Measurements from ENCODE around the gene PLCXD3. TPM values are rescaled to one million over a fixed set of nuclear protein-coding genes. Genes with fewer than 3 reads are reported as not detected.

PLCXD3 gene
- total and polyA plus RNA-seq, 9 of the 15 experiments (the other 6 are each of a cell fraction or from before 2014, with no cell fraction given): not detected

DNA sequence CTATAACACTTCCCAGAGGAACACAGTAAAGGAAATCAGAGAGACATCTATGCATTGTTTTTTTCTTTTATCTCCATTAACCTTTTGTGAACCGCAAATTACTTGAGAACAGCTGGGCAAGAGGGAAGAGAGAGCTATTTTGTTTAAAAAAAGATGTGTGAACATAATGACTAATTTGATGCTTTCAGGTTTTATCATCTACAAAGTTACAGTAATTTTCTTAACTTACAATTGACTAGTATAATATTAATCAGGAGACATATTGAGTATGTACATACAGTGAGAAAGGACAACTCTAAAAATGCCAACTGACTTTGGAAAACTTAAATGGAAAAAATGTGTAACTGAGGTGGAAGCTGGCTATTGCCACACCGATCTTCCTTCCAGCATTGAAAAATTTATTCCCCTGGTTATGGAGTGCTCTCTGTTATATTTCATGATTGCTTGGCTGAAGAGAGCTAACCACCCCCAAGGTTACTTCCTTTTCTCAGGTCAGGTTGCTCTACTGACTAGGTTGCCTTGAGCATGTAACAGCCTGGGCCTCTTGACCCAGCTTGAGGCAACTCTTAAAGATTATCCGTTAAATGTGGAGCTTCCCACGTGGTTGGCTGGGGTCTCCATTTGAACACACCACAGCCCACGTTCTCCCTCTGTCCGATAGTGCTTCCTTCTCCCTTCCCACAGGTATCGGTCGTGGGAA is 234.4 kb downstream of the PLCXD3 start:
- CTCF ChIA-PET (ENCODE audit: low intra/inter-chr PET ratio): no interaction called here
- 1% methylated on average over 8 of the region's 8 CpGs for WGBS (ENCODE audit: insufficient coverage, low coverage, missing lambda C conversion rate)
- H3K36me3 ChIP-seq (ENCODE audit: control insufficient read depth, insufficient read depth, low read length): no peaks in the 10 kb centered on the region
- no TSS peak for BruUV-seq (replicated peaks)
- no peak for ATAC-seq
- H3K4me3 ChIP-seq: no peak overlapping the region
- no peak overlapping the region for H3K4me2 ChIP-seq (ENCODE audit: insufficient read depth, low read length)
- POLR2A ChIA-PET: no interaction called here
- no peaks in the 10 kb centered on the region for H3K9me1 ChIP-seq (ENCODE audit: control insufficient read depth, insufficient read depth, low read length)
- TF ChIP-seq MECOM (CRISPR knock-in tag; IDR thresholded peaks at IDR 0.05) (no peak), ZNF253 (CRISPR knock-in tag; conservative IDR thresholded peaks at IDR 0.05) (no peak)
- TF ChIP-seq, protein P1, sequence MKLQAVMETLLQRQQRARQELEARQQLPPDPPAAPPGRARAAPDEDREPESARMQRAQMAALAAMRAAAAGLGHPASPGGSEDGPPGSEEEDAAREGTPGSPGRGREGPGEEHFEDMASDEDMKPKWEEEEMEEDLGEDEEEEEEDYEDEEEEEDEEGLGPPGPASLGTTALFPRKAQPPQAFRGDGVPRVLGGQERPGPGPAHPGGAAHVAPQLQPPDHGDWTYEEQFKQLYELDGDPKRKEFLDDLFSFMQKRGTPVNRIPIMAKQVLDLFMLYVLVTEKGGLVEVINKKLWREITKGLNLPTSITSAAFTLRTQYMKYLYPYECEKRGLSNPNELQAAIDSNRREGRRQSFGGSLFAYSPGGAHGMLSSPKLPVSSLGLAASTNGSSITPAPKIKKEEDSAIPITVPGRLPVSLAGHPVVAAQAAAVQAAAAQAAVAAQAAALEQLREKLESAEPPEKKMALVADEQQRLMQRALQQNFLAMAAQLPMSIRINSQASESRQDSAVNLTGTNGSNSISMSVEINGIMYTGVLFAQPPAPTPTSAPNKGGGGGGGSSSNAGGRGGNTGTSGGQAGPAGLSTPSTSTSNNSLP (IDR thresholded peaks at IDR 0.05; ENCODE audit: borderline replicate concordance, low read depth, low read length): no peak
- in situ Hi-C loops (cut with MboI) (no loop called here), intact Hi-C loops (cut with micrococcal nuclease) (no loop called here)
- H3K9me3 ChIP-seq (replicated peaks; ENCODE audit: control insufficient read depth, insufficient read depth, low read depth, low read length): no peaks in the 10 kb centered on the region
- no peak overlapping the region for H3K9ac ChIP-seq (ENCODE audit: insufficient read depth in 1 of 2, low read depth in 2 of 2, low read length in 2 of 2)
- H2AFZ ChIP-seq (ENCODE audit: low read depth, low read length): no peak overlapping the region
- no peaks in the 10 kb centered on the region for H4K20me1 ChIP-seq (replicated peaks; ENCODE audit: control insufficient read depth, insufficient read depth, low read length)
- no peak for FAIRE-seq
- no peak for DNase-seq (ENCODE audit: extremely low read depth in 1 of 4, low spot score in 3 of 4)
- H3K79me2 ChIP-seq (ENCODE audit: control insufficient read depth, insufficient read depth, low read length): no peaks in the 10 kb centered on the region
- H3K27ac ChIP-seq (ENCODE audit: extremely low read depth, low read depth, low read length): no peak overlapping the region
- H3K4me1 ChIP-seq (replicated peaks in 1 of 2; ENCODE audit: control insufficient read depth in 2 of 2, insufficient read depth in 2 of 2, low read length in 2 of 2): no peaks in the 10 kb centered on the region
- no peaks in the 10 kb centered on the region for H3K27me3 ChIP-seq (ENCODE audit: control insufficient read depth in 2 of 2, insufficient read depth in 2 of 2, low read length in 2 of 2)

All from K562 (cell line).